NCI-H1092 treated with DMSO at 0.1 percent for 48 hours (cell line): ENCODE results near the gene RASSF10.

Experiments
- DNase-seq: peaks from one replicate; lab custom pipeline; 2025; lab: John Stamatoyannopoulos, UW

RASSF10 gene

DNA sequence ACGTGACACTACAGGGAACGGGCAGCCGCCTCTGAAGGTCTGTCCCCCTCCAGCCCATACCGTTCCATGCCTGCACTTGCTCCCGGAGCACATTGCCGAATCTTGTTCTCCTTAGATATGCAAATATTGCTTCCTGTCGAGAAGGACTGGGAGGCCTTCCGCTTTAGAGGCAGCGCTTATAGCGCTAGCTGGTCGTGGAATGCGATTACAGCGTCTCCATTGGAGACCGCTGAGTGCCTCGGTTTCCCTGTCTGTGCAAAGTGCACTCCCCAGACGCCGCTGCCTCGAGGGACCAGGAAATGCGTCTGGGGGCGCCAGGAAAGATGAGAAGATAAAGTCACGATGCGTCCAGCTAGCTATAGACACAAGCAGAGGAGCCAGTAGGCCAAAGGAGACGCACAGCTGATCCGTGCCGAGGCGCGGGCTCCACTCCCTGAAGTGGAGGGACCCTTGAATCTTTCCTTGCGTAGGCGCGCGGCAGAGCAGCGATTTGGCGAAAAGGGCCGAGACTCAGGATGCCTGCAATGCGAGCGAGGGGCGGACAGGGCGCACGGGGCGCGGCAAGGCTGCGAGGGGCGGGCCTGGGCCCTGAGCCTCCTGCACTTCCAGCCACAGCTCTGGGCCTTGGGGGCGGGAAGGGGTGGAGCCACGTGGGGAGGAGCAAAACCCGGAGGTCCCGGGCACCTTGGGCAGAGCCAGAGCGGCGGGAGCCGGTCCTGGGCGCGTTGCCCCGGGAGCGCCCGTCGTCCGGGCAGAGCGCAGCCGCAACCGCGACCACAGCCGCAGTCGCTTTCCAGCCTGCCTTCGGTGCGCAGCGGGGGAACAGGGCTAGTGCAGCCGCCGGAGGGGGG is at the start of gene RASSF10:
Gene RASSF10 (plus strand): TSS at position 692 of the 851 bp plus-strand sequence. CDS start 261 bp downstream, outside the sequence.
- DNase-seq: peak; percentile 78

DNA sequence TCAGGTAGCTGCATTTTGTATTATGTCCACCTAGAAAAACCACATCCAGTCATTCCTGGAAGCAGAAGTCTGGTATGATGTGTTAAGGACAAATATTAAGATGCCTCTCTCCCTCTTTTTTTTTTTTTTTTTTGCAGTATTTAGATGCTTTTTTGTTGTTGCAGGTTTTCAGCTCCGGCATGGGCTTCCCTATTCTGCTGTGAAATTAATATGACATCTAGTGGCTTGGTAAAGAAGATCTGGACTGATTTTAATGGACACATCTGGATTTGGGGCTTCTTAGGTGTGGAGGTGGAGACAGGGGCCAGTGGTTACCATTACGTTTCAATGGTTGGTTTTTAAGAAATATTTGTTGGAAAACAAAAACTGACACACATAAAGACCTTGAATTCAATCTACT is 47.5 kb upstream of the RASSF10 start:
- DNase-seq: peak; percentile 39

DNA sequence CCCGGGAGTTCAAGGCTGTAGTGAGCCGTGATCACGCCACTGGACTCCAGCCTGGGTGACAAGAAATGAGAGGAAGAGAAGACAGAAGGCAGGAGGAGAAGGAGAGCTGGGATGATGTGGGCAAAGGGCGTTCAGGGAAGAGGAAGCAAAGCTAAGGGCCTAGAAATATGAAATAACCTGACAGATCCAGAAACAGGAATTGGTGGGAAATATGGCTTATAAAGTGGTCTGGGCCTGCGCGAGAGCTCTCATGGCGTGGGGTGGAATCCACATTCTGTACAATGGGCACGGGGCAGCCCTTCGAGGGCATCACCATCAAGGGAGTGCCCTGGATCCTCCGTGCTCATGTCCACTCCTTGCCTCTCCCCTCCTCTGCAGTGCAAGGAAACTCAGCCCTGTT is 46.8 kb upstream of the RASSF10 start:
- DNase-seq: no peak

DNA sequence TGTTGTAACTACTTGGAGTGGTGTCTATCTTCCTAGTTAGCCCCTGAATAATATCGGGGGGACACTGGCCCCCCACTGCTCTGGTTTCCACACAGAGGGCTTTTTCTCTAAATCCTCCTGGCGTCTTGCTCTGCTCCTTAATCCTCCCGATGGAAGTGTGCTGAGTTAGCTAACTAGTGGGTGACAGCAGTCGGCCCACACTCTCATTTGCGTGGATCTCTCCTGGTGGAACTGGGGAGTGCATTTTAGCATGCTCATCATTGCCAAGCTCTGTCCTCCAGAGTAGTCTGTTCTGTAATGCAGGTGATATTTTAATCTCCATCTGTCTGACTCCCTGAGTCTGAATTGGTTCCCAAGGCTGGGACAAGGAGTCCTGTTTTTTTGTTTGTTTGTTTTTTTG is 46.1 kb upstream of the RASSF10 start:
- DNase-seq: no peak

DNA sequence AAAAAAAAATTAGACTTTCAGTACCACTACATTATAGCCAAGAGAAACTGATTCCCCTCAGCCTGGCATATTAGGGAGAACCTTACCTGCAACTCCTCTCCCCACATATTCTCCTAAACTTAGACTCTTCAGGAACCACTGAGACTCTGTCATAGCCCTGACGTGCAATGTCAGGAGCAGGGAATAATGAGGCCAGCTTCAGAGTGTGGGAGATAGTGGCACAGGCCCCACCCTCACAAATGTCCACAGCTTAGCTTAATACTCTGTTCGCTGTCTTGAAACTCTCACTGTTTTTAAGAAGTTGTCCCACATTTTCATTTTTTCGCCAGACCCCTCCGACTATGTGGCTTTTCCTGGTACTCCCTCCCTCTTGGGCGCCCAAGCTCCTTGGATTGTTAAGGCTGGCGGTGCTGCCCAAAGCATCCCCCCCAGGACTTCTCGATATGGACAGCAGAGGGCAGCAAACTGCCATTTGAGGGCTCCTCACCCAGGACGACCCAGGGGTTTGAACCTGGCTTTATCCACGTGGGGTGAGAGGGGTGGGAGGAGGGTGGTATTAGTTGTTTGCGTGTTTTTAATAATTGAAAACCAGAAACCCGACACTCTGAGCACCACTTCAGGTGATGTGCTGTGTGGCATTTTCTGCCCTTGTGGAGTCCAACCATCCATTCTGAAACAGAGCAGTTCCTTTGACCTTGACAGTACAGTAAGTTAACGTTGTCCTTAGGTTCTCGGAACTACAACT is 45.2 kb upstream of the RASSF10 start:
- DNase-seq: peak; percentile 65

DNA sequence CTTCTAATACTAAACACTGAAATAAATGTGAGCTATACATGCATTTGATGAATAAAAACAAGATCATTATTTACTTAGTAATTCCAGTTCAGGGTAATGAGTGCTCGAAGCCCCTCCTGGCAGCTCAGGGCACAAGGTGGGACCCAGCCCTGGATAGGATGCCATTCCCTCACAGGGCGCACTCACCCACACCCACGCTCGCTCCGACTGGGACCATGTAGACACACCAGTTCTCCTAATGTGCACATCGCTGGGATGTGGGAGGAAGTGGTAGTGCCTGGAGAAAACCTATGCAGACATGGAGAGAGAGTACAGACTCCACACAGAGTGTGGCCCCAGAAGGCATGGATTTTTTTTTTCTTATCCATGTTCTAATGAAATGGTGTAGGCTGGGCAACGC is 44.5 kb upstream of the RASSF10 start:
- no peak for DNase-seq

DNA sequence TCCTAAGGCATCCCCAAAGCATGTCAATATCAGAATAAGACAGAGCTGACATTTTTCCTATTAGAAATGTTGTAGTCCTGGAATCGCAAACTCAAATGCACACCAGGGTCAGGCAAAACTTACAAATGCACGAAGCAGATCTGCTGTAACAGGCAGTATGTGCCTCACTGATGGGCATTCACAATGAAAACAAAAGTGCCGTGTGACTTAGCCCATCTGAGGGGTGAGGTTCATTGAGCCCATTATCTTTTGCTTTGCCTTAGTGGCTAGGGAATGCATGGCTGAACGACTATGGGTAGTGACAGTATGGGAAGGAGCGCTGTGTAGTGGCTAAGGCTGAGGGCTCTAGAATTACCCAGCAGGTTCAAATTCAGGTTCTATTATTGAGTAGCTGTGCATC is 43.1 kb upstream of the RASSF10 start:
- DNase-seq: no peak

DNA sequence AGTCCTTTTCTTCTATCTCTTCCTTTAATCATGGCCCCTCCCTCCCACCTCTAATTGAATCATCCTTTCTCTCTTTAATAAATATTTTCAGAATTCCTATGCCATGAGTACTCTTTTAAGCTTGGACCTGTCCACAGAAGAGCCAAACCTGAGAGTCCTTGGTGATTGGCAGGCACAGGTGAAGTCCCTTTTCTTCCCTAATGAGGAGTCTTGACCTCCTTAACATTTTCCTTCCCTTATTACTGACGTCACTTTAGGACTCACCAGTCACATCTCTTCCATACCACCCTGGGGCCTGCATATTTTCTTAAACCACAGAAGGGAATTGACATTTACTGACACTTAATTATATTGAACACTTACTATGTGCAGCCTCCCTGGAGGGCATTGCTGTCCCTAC is 41.0 kb upstream of the RASSF10 start:
- no peak for DNase-seq

DNA sequence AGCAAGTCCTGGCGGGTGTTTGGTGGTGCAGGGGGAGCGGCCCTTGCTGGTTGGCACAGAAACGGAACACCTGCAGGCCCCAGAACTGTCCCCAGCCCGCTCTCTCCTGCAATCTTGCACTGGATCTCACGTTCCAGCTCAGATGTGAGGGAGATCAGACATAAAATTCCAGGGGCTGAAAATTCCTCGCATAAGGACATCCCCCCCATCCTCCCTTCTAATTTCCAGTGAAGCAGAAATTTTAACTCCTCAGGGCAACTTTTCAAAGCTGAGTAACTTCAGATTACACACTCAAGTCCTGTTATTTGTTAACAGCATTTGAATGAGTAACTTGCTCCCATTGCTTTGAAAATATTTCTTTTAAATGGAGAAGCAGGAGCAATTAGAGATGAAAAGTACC is 40.3 kb upstream of the RASSF10 start:
- DNase-seq: no peak

DNA sequence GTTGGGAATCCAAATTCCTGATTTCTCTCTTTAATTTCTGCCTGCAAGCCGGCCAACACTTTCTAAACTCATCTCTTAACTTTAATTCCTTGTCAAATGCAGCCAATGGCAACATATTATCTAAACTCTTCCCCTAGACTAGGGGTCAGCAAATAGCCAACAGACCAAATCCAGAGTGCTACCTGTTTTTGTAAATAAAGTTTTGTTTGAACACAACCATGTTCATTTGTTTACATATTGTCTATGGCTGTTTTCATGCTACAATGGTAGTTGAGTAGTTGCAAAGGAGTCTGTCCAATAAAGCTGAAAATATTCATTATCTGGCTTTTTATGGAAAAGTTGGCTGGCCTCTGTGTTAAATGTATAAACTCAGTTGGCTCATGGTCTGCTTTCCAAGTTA is 37.2 kb upstream of the RASSF10 start:
- DNase-seq: no peak

DNA sequence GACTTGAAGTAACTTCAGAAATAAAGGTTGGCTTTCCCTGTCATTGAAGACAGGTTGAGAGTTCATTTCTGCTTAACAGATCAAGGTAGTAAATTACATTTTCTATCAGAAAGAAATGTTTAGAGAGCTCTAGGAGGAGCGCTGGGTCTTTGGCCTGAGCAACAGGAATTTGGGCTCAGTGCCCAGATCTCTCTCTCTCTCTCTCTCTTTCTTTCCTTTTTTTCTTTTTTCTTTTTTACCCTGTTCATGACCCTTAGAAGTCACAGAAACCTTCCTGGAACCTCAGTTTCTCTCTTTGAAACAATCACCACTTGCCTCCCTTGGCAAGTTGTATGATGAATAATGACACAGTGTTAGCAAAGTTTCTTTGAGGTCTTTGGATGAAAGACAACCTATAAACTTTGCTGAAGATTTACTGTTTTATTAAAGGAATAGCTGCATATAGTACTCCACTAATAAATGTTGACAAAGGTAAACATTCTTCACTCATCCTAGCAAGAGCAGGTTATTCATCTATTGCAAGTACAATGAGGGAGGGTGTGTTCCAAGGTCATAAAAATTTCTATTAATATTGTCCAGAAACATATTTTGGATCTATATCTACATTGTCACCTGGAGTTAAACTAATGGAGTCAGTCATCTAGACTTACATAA is 35.5 kb upstream of the RASSF10 start:
- peak; percentile 27 for DNase-seq

DNA sequence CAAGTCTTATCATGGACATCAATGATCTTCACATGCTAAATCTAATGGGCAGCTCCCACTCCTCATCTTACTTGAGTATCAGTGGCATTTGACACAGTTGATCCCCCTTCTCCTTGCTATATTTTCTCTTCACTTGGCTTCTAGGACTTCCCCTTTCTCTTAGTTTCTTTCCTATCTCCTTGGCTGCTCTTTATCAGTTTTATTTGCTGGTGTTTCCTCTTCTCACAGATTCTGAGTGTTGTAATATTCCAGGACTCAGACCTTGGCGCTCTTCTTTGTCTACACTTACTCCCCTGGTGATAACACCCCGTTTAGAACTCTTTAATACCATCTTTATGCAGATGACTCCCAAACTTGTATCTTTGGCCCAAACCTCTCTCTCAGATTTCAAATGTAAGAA is 33.9 kb upstream of the RASSF10 start:
- DNase-seq: no peak

DNA sequence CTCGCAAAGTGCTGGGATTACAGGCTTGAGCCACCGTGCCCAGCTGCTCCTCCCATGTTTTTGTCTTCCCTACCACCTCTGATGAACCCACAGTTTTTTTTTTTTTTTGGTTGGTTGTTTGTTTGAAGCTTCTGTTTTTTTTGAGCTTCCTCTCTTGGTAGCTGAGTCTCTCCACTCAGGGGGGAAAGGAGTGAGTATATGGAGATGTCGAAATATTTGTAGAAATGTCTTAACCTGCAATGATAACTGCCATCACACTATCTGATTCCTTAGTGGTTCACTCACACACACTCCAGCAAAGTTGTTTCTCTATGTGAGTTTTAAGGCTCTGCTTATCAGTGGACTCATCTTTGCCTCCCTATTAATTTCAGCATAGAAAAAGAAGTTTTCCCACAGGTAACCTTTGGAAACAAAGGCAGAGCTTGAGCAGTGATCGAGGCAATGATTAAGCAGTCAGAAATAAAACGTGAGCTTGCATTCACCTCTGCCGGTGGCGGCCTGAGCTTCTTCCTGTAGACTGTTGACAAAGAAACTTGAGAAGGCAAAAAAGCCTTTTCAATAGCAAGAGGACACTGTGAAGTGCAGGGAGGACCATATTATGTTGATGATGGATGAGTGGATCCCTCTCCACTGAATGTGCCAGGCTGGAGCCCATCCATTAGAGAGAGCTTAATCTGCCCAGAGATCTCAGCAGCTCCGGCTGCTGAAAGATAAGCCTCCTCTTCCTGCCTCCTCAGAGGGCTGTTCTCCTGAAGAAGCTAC is 29.0 kb upstream of the RASSF10 start:
- DNase-seq: peak; percentile 96

DNA sequence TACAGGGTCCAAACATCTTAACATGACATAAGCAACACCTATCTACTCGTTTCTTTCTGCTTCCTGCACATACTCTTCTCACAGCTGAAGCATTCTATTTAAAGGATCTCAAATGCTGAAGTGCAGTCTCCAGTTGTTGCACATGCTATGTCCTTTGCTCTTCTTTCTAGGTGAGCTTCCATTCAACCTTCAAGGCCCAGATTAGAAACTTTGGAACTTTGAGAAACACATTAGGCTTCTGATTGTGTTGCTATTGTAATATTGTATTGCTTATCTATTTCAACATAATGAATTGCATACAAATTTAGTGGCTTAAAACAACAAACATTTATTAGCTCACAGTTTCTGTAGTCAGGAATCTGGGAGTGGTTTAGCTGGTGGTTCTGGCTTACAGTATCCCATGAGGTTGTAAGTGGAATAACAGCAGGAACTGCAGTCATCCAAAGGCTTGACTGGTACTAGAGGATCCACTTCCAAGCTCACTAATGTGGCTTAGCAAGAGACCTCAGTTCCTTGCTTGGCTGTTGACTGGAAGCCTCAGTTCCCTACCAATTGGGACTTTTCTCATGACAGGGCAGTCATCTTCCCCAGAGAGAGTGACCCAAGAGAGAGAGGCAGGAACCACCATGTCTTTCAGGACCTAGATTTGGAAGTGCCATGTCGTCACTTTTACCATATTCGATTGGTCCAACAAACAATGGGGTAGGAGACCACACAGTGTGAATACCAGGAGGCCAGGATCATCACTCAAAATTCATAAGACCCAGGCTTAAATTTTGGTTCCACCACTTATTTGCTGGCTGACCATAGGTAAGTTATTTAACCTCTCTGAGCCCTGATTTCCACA is 27.2 kb upstream of the RASSF10 start:
- DNase-seq: no peak

DNA sequence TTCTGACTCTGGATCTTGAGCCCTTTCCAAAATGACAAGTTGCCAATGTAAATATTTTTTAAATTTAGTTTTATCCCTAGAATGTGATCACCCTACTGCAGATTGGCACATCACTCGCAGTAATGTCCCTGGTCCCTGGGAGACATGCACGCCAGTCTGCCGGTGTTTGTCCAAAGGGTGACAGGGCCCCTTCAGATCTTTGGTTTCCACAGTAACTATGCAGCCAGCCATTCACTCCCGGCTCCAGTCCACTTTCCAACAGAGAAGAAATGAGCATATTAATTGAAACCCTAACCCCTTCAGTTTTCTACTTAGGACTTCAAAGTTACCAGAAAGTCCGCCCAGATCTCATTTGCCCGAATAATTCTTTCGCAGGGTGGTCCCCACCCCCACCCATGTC is 25.8 kb upstream of the RASSF10 start:
- peak; percentile 61 for DNase-seq

DNA sequence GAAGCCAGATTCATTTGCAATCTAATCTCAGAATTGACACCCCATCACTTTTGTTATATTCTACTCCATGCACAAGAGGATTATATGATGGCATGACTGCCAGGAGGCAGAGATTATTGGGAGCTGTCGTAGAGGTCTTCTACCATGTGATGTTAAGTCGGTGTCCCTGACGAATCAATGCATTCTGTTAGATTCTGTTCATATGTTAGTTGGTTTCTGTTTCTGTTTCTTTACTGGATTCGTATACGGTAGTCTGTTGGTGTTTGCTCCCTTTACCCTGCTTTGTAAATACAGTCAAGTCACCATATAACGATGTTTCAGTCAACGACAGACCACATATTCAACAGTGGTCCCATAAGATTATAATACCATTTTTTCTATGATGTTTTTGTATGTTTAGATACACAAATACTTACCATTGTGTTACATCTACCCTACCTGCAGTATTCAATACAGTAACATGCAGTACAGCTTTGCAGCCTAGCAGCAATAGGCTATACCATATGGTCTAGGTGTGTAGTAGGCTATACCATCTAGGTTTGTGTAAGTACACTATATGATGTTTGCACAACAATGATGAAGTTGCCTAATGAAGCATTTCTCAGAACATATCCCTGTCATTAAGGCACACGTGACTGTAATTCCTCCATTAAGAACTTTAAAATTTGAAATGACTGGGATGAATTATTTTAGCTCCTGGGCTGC is 22.8 kb upstream of the RASSF10 start:
- DNase-seq: no peak

DNA sequence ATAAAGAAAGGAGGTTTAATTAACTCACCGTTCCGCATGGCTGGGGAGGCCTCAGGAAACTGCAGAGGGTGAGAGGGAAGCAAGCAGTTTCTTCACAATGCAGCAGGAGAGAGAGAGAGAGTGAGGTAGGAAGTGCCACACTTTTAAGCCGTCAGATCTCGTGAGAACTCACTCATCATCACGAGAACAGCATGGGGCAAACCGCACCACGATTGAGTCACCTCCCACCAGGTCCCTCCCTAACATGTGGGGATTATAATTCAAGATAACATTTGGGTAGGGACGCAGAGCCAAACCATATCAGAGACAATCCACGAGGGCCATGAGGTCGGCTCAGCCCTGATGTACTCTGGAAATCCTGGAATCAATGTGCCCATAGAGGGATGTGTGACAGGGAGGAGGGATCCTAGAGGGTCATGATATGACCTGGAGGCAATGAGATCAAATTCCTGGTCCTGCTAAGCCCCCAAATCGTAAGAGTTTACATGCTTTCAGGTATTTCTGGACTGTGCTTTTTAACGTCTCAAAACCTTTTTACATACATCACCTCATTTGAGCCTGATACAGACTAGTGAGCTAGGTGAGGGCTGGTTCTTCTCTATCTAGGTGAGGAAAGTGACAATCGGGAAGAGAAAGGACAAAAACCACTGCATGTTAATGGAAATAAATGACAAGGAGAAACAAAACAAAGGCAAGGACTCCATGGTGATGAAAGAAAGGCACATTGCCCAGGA is 19.5 kb upstream of the RASSF10 start:
- no peak for DNase-seq

DNA sequence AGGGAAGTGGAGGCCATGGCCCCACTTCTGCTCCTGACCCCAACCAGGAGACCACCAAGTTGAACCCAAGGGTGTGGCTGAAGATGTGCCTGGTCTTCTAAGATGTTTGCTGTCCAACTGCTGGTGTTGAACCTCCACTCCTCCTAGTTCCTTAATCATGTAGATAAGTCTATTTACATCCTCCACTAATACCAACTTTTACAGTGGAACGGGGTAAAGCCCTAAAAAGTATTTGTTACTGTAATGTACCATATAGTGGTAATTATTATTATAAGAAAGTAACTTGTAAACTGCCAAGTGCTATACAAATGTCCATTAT is 19.0 kb upstream of the RASSF10 start:
- no peak for DNase-seq

DNA sequence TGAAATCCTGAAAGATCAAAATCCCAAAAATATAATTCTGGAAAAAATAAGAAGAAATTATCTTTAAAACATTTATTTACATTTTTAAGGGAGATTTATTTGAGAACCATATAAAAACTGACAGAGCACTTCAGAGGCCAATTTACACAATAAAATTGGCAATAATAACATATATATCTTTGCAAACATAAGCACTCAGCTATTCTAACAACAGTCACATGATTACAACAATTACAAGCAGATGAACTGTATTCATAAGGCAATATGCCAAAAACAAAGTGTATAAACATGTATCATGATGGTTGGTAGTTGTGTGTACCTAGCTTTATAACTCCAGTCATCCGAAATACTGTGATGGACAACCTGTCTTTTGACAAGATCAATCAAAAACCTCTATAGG is 17.7 kb upstream of the RASSF10 start:
- DNase-seq: no peak

DNA sequence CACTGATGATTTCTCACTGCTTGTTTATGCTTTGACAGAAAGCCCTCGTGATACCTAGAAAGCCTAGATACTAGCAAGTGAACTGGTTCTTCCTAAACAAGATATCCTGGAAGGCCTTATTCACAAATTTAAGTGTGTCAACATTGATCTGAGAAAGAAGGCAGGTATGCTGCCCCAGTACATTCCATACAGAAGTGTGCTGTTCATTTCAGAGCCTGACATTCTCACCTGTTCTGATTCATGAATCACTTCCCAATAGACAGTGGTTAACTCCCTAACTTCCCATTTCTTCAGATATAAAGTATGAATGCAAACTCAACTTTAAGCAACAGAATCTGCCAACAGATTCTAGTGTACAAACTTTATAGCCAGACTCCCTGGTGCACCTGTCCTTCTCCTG is 15.5 kb upstream of the RASSF10 start:
- no peak for DNase-seq
